Left colon (tissue), 2 donors: Measurements from ENCODE around the gene LGR6. TPM values are rescaled to one million over a fixed set of nuclear protein-coding genes. Genes with fewer than 3 reads are reported as not detected.
A peak's percentile ranks its signal among the peaks of the same experiment; 100 is the strongest.
"Not testable (repeated sequence)": the region's sequence is repeated elsewhere in the genome, so short reads cannot be mapped to it uniquely, and the experiment has no call there.

Source experiments
- ATAC-seq: fragments of 200-7000 bp; cut with Tn5 transposase; one replicate; pipeline ENCODE4 v1.9.1; 2020; ENCODE audit warnings: mild to moderate bottlenecking, moderate library complexity
- DNase-seq, 2 donors: peaks; one replicate each; pipeline ENCODE4 v3.0.0-alpha.2; 2020
- intact Hi-C, 2 donors: fragments of 100-400 bp; cut with DNase I in 1 of 2; cut with micrococcal nuclease in 1 of 2; formaldehyde crosslinking; loops; one replicate each; pipeline versions ENCODE4 v1.11.2 to v1.14.0; 2022; cut with DNase I, micrococcal nuclease
- total RNA-seq, 2 donors: library from RNA; stranded (reverse); fragmentation: NEBNext Ultra II Directional; extraction: Animal tissue kit (Norgen Biotek cat#: 25700); gene quantifications; one replicate each; pipeline ENCODE4 v1.2.1, GENCODE V29; 2021
- donor health status: DM: no; HTN: no; CAD: no.
- donor health status: DM: yes; HTN: yes; CAD: no.

Gene LGR6
- total RNA-seq, 2 donors from 2014 or later, result 1.1 to 1.9 TPM

- no peak for ATAC-seq
- intact Hi-C loops, result no loop called here
- no peak for DNase-seq
Measured at GRCh38 chr1:202230061-202230938, 36.7 kb downstream of the LGR6 start.

- ATAC-seq, result peak; percentile 75
- intact Hi-C loops, result no loop called here
- DNase-seq, result peak; percentile 50 to 79
Measured at GRCh38 chr1:202230939-202231645, 37.5 kb downstream of the LGR6 start.

GRCh38 chr1:202233171-202233570 is 39.6 kb downstream of the LGR6 start:
- intact Hi-C loops, result no loop called here
- ATAC-seq (no peak), DNase-seq (no peak)

- ATAC-seq, result no peak
- intact Hi-C loops, result no loop called here
- no peak for DNase-seq
Measured at GRCh38 chr1:202233804-202234203, 40.2 kb downstream of the LGR6 start.

DNA sequence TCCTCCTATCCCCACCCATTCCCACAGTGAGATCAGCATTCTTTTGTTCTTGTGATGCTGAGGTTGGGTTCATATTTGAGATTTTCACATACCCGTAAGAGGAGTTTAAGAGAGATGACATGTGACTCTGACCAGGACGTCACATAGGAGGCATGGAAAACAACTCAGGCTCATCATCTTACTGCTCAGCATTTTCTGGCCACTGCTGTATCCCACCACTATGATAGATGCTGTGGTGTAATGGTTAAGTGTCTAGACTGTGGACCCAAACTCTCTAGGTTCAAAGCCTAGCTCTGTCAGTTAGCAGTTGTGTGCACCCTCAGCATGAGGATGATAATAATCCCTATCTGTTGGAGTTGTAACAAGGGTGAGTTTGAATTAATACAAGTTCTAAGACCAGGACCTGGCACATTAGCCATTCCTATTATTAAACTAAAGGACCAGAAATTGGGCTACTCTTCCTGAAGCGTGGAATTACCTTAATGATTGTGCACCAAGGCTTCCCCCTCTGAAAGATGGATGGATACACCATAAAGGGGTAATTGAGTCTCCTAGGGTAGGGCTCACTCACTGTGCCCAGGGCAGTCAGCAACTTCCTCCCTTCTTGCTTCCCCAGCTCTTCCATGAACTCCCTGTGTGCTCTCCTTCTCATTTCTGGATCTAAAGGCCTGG is 40.9 kb downstream of the LGR6 start:
- intact Hi-C loops, result no loop called here
- no peak for ATAC-seq

GRCh38 chr1:202235003-202235660 is 41.5 kb downstream of the LGR6 start:
- intact Hi-C loops, result no loop called here
- ATAC-seq (no peak), DNase-seq (no peak)

More for the DNA sequence above, 40.9 kb downstream of the LGR6 start:
- no peak for DNase-seq

GRCh38 chr1:202235856-202236837 is 42.5 kb downstream of the LGR6 start:
- DNase-seq, result peak; percentile 53 to 77
- intact Hi-C loops, result no loop called here

DNA sequence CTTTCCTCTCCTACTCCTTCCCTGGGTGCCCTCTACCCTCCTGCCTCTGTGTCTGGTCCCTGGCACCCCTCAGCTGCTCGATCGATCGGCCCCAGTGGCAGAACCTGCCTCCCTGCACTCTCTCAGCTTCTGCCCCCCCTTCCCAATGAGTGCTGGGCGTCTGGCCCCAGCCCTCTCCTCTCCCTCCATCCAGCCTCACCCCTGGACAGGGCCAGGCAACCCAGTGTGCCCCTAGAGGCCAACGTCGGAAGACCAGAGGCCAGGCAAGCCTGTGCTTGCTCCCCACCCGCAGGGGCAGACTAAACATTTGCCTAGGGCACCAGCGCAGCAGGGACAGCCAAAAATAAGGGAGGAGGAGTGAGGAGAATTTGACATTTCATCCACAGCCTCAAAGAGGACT is 43.5 kb downstream of the LGR6 start:
- DNase-seq (peak in 1 of 2 donors; percentile 40), ATAC-seq (peak; percentile 87)
- intact Hi-C loops, result no loop called here

More at GRCh38 chr1:202235856-202236837, 42.5 kb downstream of the LGR6 start:
- ATAC-seq, result peak; percentile 91

- DNase-seq, result no peak
- ATAC-seq, result no peak
- intact Hi-C loops, result no loop called here
Measured at GRCh38 chr1:202238914-202239313, 45.3 kb downstream of the LGR6 start.

- intact Hi-C loops, DNase-seq, ATAC-seq: not testable (repeated sequence)
Measured at GRCh38 chr1:202240226-202240625, 46.6 kb downstream of the LGR6 start.

DNA sequence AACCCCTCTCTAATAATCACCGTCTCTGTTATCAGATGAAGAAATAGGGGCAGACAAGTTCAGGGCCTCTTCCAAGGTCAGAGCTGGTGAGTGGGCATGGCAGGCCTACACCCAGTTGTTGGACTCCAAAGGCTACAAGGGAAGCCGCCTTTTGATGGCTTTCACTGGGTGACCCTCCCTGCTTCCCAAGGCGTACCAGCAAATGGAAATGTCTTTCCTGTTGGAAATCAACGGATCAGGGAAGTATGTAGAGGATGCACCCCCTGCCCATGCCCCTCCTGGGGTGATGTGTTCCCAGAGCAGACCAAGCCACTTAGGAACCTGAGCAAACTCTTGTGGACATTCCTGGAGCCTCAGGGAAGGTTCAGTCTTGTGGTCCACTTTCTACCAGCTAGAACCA is 47.4 kb downstream of the LGR6 start:
- intact Hi-C loops, result no loop called here
- no peak for ATAC-seq
- no peak for DNase-seq

DNA sequence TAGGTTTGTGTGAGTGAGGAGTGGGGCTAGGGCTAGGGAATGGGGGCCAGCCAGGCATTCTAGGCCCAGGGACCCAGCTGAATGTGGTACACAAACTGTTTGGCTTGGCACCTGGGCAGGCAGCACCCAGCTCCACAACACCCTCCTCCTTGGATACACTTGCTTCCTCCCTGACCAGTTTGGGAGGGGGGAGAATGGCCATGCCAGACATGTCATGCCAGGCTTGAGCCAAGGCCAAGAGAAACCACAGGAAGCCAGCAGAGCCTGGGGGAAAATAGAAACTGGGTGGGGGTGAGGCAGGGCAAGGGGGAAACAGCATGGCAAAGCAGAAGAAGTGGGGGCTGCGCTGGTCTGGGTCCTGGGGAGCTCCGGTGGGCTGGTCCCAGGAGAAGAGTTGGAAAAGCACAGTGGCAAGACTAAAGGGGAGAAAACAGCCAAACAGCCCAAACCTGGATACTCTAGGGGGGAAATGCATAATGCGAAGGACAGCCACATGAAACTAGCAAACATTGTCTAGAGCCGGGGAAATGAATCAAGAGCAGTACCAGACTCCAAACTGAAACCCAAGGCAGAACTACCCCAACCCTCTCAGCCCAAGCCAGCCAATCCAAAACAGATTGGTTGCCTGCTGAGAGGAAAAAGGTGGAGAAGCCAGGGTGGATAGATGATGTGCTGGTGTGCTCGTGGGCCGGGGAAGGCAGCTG is 47.9 kb downstream of the LGR6 start:
- intact Hi-C loops, result no loop called here
- DNase-seq (no peak), ATAC-seq (no peak)

GRCh38 chr1:202242080-202242419 is 48.5 kb downstream of the LGR6 start:
- intact Hi-C loops, result no loop called here
- ATAC-seq (no peak), DNase-seq (no peak)

GRCh38 chr1:202243006-202243405 is 49.4 kb downstream of the LGR6 start:
- no peak for ATAC-seq

DNA sequence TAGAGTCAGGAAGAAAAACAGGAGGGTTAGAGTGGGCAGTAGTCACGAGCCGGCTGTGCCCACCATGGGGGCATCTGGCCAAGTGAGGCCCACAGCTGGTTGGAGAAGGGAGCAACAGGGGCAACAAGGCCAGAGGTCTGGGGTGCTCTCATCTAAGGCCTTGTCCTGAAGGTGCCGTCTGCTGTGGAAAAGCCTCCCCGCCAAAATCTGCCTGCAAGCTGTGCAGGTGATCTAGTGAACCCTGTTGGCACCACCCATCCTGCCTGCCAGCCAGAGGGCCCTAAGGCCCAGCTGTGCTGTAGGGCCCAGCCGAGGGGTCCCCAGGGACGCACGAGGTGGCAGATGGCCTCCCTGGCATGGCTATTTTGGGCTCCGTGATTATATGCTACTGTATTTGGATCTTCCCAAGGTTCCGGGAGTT is 51.3 kb downstream of the LGR6 start:
- DNase-seq, result no peak
- no peak for ATAC-seq
- intact Hi-C loops, result no loop called here

More at GRCh38 chr1:202243006-202243405, 49.4 kb downstream of the LGR6 start:
- intact Hi-C loops, result no loop called here
- DNase-seq, result peak in 1 of 2 donors; percentile 5

DNA sequence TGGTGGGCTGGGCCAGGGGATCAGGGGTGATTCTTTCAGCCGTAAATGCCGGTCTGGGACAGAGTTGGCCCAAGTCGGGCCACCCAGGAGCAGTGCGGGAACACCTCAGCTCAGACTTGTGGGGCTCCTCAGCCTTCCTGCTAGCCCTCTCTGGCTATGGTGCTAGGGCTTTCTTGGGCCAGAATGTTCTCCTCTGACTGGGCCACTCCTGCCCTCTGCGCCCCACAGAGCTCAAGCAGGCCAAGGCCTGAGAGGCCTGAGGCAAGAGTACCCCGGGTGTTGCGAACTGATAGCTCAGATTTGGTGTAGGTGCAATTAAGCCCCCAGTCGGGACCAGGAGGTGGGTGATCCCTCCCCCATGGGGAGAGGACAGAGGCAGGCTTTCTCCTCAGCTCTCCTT is 51.8 kb downstream of the LGR6 start:
- no peak for DNase-seq
- intact Hi-C loops, result no loop called here
- ATAC-seq, result no peak

- intact Hi-C loops, result no loop called here
- DNase-seq, result no peak
Measured at GRCh38 chr1:202247104-202247503, 53.5 kb downstream of the LGR6 start.

More at GRCh38 chr1:202247104-202247503, 53.5 kb downstream of the LGR6 start:
- no peak for ATAC-seq
